ENCODE measurements around the gene FN3KRP. TPM values are rescaled to one million over a fixed set of nuclear protein-coding genes. Genes with fewer than 3 reads are reported as not detected.
A peak's percentile ranks its signal among the peaks of the same experiment; 100 is the strongest.

The FN3KRP gene
- total RNA-seq, 4 donors from 2014 or later, result 16.3 to 39.6 (median 26.8) TPM

- Histone ChIP-seq H3K4me3 (no peak overlapping the region), H3K9me3 (no peaks in the 10 kb centered on the region), H3K27me3 (no peaks in the 10 kb centered on the region), H3K36me3 (no peaks in the 10 kb centered on the region), H3K4me1 (peaks cover 8 to 23% (median 17%) of the 10 kb centered on the region in 4 donors), H3K27ac (peak overlapping the region in 1 of 4 donors; percentile 56)
- DNase-seq, result peak; percentile 39
- TF ChIP-seq EP300 (IDR thresholded peaks at IDR 0.05; ENCODE audit: low read depth) (no peak), CTCF (IDR thresholded peaks at IDR 0.05) (no peak), POLR2A (IDR thresholded peaks at IDR 0.05) (no peak), POLR2AphosphoS5 (IDR thresholded peaks at IDR 0.05) (no peak)
- intact Hi-C loops (cut with DNase I; ENCODE audit: low total_unique reads) (no loop called here), in situ Hi-C loops (cut with MboI; ENCODE audit: low pct_ligation_motif_present in 1 of 4, low pct_unique_long_range_greater_than_20kb in 1 of 4, low sequenced_read_pairs in 3 of 4) (loop anchor here in 1 of 4 donors (25.0 kb wide), 1 partner anchor 92 kb away; no protein-coding TSS in a partner anchor)
- 75 to 77% methylated on average over 16 to 19 of the region's 19 CpGs for WGBS, 2 donors (ENCODE audit: low coverage in 1 of 2)
These were observed 38.0 kb downstream of the FN3KRP start for GRCh38 chr17:82754297-82755208.

DNA sequence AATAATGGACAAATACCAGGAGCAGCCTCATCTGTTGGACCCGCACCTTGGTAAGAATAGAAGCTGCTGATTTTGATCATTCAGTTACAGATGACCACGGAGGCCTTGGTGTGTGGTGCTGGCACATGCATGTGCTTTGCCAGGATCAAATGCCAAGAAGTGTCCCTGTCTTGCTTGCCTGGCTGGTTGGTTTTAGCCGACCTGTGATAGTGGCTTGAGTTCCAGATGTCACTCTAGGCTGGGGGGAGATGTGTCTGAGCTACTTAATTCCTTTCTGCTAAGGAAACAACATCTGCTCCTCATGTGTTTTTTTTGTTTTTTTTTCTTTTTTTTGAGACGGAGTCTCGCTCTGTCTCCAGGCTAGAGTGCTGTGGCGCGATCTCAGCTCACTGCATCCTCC, 39.7 kb downstream of the FN3KRP start:
- intact Hi-C loops (cut with DNase I; ENCODE audit: low total_unique reads), result no loop called here
- WGBS, 2 donors (ENCODE audit: low coverage in 1 of 2), result 89 to 96% methylated on average over 6 to 7 of the region's 7 CpGs

GRCh38 chr17:82765371-82765770, 48.9 kb downstream of the FN3KRP start:
- intact Hi-C loops (cut with DNase I; ENCODE audit: low total_unique reads) (no loop called here), in situ Hi-C loops (cut with MboI; ENCODE audit: low pct_ligation_motif_present in 1 of 4, low pct_unique_long_range_greater_than_20kb in 1 of 4, low sequenced_read_pairs in 3 of 4) (loop anchor here in 3 of 4 donors (10.0 to 25.0 kb wide), 3 partner anchors 101 to 111 kb away; no protein-coding TSS in a partner anchor)
- H3K27ac ChIP-seq, result no peak overlapping the region
- no peaks in the 10 kb centered on the region for H3K9me3 ChIP-seq
- TF ChIP-seq EP300 (IDR thresholded peaks at IDR 0.05; ENCODE audit: low read depth) (no peak), CTCF (IDR thresholded peaks at IDR 0.05) (no peak), POLR2AphosphoS5 (IDR thresholded peaks at IDR 0.05) (no peak), POLR2A (IDR thresholded peaks at IDR 0.05) (no peak)
- 40 to 69% methylated on average over 1 to 12 of the region's 13 CpGs for WGBS, 2 donors (ENCODE audit: low coverage in 1 of 2)
- no peaks in the 10 kb centered on the region for H3K36me3 ChIP-seq
- peaks cover 0 to 20% (median 0%) of the 10 kb centered on the region in 4 donors for H3K4me1 ChIP-seq
- no peak for DNase-seq
- H3K4me3 ChIP-seq, result no peak overlapping the region
- H3K27me3 ChIP-seq, result no peaks in the 10 kb centered on the region

More for the DNA sequence above, 39.7 kb downstream of the FN3KRP start:
- Histone ChIP-seq H3K27ac (no peak overlapping the region), H3K36me3 (no peaks in the 10 kb centered on the region), H3K27me3 (no peaks in the 10 kb centered on the region), H3K4me3 (no peak overlapping the region), H3K4me1 (peaks cover 8 to 27% (median 18%) of the 10 kb centered on the region in 4 donors), H3K9me3 (no peaks in the 10 kb centered on the region)
- in situ Hi-C loops (cut with MboI; ENCODE audit: low pct_ligation_motif_present in 1 of 4, low pct_unique_long_range_greater_than_20kb in 1 of 4, low sequenced_read_pairs in 3 of 4), result loop anchor here in 1 of 4 donors (25.0 kb wide), 1 partner anchor 94 kb away; no protein-coding TSS in a partner anchor
- no peak for DNase-seq
- TF ChIP-seq POLR2A (IDR thresholded peaks at IDR 0.05) (no peak), EP300 (IDR thresholded peaks at IDR 0.05; ENCODE audit: low read depth) (no peak), CTCF (IDR thresholded peaks at IDR 0.05) (no peak), POLR2AphosphoS5 (IDR thresholded peaks at IDR 0.05) (no peak)

GRCh38 chr17:82767041-82767754, 50.7 kb downstream of the FN3KRP start:
- H3K9me3 ChIP-seq, result no peaks in the 10 kb centered on the region
- intact Hi-C loops (cut with DNase I; ENCODE audit: low total_unique reads), result no loop called here
- no peaks in the 10 kb centered on the region for H3K36me3 ChIP-seq
- no peak overlapping the region for H3K4me3 ChIP-seq
- H3K27me3 ChIP-seq, result no peaks in the 10 kb centered on the region
- TF ChIP-seq POLR2A (IDR thresholded peaks at IDR 0.05) (no peak), POLR2AphosphoS5 (IDR thresholded peaks at IDR 0.05) (no peak), EP300 (IDR thresholded peaks at IDR 0.05; ENCODE audit: low read depth) (no peak), CTCF (IDR thresholded peaks at IDR 0.05) (peak; percentile 58 to 74 (median 69))
- peak; percentile 72 for DNase-seq
- WGBS, 2 donors (ENCODE audit: low coverage in 1 of 2), result 75 to 77% methylated on average over 8 to 23 of the region's 24 CpGs
- H3K27ac ChIP-seq, result peak overlapping the region in 1 of 4 donors; percentile 40
- in situ Hi-C loops (cut with MboI; ENCODE audit: low pct_ligation_motif_present in 1 of 4, low pct_unique_long_range_greater_than_20kb in 1 of 4, low sequenced_read_pairs in 3 of 4), result loop anchor here in 3 of 4 donors (10.0 to 25.0 kb wide), 3 partner anchors 102 to 112 kb away; no protein-coding TSS in a partner anchor
- H3K4me1 ChIP-seq, result peaks cover 0 to 21% (median 3%) of the 10 kb centered on the region in 4 donors

All from transverse colon (tissue), 4 donors.